DND-41 (cell line): Measurements from ENCODE around the gene R3HCC1L.
"Not testable (repeated sequence)": the region's sequence is repeated elsewhere in the genome, so short reads cannot be mapped to it uniquely, and the experiment has no call there.

ENCODE experiments used
- ATAC-seq: fragments of 200-7000 bp; cut with Tn5 transposase; 3 replicates; pipeline ENCODE4 v1.9.1; 2021; ENCODE audit warnings: low read depth; ENCODE audit not compliant: insufficient read depth
- DNase-seq: peaks from one replicate; pipeline ENCODE4 v3.0.0-alpha.2; 2020
- H2AFZ ChIP-seq: 2 replicates; pipeline ENCODE4 v1.6.0; 2012; ENCODE audit warnings: low read depth, low read length
- H3K27ac ChIP-seq: 2 replicates; pipeline ENCODE4 v1.5.1; 2012; ENCODE audit warnings: low read length, inconsistent platforms
- H3K27me3 ChIP-seq: fragments of 200-600 bp; sonication (generic); 2 replicates; pipeline ENCODE4 v1.6.0; 2012; ENCODE audit warnings: low read length, mild to moderate bottlenecking, inconsistent platforms; ENCODE audit not compliant: insufficient read depth, poor library complexity
- H3K36me3 ChIP-seq: 2 replicates; pipeline ENCODE4 v1.5.1; 2012; ENCODE audit warnings: low read length, inconsistent platforms; ENCODE audit not compliant: insufficient read depth
- H3K4me1 ChIP-seq: 2 replicates; pipeline ENCODE4 v1.5.1; 2012; ENCODE audit warnings: mild to moderate bottlenecking, low read length; ENCODE audit not compliant: insufficient read depth
- H3K4me2 ChIP-seq: 2 replicates; pipeline ENCODE4 v1.6.0; 2012; ENCODE audit warnings: mild to moderate bottlenecking, moderate library complexity, low read length, inconsistent platforms; ENCODE audit not compliant: insufficient read depth
- H3K4me3 ChIP-seq, 2 experiments: fragments of 200-600 bp in 1 of 2; shearing (Covaris generic) in 1 of 2; 2 replicates each; pipeline ENCODE4 v1.5.1; 2012 to 2016; ENCODE audit warnings: inconsistent platforms in 2 of 2, low read length in 2 of 2, mild to moderate bottlenecking in 2 of 2, low read depth in 1 of 2, moderate library complexity in 1 of 2
- H3K79me2 ChIP-seq: 2 replicates; pipeline ENCODE4 v1.6.0; 2012; ENCODE audit warnings: low read length, inconsistent platforms; ENCODE audit not compliant: insufficient read depth
- H3K9ac ChIP-seq: 2 replicates; pipeline ENCODE4 v1.6.0; 2012; ENCODE audit warnings: low read depth, mild to moderate bottlenecking, inconsistent platforms, low read length, moderate library complexity
- H3K9me3 ChIP-seq: 2 replicates; pipeline ENCODE4 v1.5.1; 2012; ENCODE audit warnings: low read length, moderate library complexity, mild to moderate bottlenecking, inconsistent platforms; ENCODE audit not compliant: insufficient read depth, severe bottlenecking
- H4K20me1 ChIP-seq: 2 replicates; pipeline ENCODE4 v1.6.0; 2012; ENCODE audit warnings: low read length; ENCODE audit not compliant: insufficient read depth
- EZH2 ChIP-seq: IDR thresholded peaks from 3 replicates; pipeline ENCODE4 v1.6.1; 2012; ENCODE audit warnings: borderline replicate concordance, low read depth, mild to moderate bottlenecking, moderate library complexity, low read length, inconsistent platforms; ENCODE audit not compliant: severe bottlenecking
- TF ChIP-seq, protein P1 (sequence below): IDR thresholded peaks from 2 replicates; pipeline ENCODE4 v1.5.1; 2012; ENCODE audit warnings: borderline replicate concordance, low read length, moderate library complexity, mild to moderate bottlenecking; ENCODE audit not compliant: poor library complexity, severe bottlenecking; ENCODE audit errors: extremely low read depth

Gene R3HCC1L

DNA sequence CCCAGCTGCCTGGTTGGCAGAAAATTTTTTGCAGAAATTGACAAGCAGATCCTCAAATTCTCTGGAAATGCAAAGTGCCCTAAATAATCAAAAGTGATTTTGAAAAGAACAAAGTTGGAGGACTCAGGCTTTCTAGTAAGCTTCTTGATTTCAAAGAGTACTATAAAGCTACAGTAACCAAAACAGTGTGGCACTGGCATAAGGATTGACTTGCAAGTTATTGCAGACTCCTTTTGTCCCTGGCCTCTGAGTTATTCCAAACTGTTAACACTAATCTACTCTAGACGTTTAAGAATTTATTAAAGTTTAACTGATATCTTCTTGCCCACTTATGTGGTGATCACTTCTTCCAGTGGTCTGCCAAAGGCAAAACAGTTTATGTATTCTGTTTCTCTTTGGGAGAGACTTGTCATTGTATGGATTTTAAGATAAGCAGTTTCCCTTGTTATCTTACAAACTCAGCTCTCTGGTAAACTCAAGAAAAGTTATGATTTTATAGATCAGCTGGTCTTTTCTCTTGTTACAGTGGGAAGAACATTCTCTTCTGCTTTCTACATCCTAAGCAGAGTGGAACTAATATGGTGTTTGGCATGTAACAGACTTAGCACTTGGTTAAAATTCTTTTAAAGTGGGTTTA lies 92.2 kb downstream of the R3HCC1L start:
- H3K27ac ChIP-seq = no peak overlapping the region

DNA sequence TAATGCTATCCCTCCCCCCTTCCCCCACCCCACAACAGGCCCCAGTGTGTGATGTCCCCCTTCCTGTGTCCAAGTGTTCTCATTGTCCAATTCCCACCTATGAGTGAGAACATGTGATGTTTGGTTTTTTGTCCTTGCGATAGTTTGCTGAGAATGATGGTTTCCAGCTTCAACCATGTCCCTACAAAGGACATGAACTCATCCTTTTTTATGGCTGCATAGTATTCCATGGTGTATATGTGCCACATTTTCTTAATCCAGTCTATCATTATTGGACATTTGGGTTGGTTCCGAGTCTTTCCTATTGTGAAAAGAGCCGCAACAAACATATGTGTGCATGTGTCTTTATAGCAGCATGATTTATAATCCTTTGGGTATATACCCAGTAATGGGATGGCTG lies 93.3 kb downstream of the R3HCC1L start:
- H4K20me1 ChIP-seq = peaks cover 11% of the 10 kb centered on the region; the same call in 1 of the 2 replicates
- DNase-seq, H2AFZ ChIP-seq, H3K4me2 ChIP-seq, H3K9ac ChIP-seq, H3K4me1 ChIP-seq, H3K4me3 ChIP-seq, ATAC-seq, H3K27ac ChIP-seq, H3K27me3 ChIP-seq, H3K9me3 ChIP-seq: not testable (repeated sequence)
- peaks cover 11% of the 10 kb centered on the region; the same call in 1 of the 2 replicates for H3K36me3 ChIP-seq
- H3K79me2 ChIP-seq = peaks cover 29% of the 10 kb centered on the region

More for the DNA sequence above, 92.2 kb downstream of the R3HCC1L start:
- ATAC-seq (no peak), DNase-seq (no peak)
- Histone ChIP-seq H3K79me2 (peaks cover 28% of the 10 kb centered on the region), H3K36me3 (peaks cover 7% of the 10 kb centered on the region; the same call in 1 of the 2 replicates), H3K27me3 (no peaks in the 10 kb centered on the region), H3K9ac (no peak overlapping the region), H3K4me3 (no peak overlapping the region), H2AFZ (no peak overlapping the region), H3K4me2 (no peak overlapping the region), H3K9me3 (peaks cover 3% of the 10 kb centered on the region), H3K4me1 (no peaks in the 10 kb centered on the region), H4K20me1 (peaks cover 11% of the 10 kb centered on the region; the same call in 1 of the 2 replicates)
- TF ChIP-seq, protein P1, sequence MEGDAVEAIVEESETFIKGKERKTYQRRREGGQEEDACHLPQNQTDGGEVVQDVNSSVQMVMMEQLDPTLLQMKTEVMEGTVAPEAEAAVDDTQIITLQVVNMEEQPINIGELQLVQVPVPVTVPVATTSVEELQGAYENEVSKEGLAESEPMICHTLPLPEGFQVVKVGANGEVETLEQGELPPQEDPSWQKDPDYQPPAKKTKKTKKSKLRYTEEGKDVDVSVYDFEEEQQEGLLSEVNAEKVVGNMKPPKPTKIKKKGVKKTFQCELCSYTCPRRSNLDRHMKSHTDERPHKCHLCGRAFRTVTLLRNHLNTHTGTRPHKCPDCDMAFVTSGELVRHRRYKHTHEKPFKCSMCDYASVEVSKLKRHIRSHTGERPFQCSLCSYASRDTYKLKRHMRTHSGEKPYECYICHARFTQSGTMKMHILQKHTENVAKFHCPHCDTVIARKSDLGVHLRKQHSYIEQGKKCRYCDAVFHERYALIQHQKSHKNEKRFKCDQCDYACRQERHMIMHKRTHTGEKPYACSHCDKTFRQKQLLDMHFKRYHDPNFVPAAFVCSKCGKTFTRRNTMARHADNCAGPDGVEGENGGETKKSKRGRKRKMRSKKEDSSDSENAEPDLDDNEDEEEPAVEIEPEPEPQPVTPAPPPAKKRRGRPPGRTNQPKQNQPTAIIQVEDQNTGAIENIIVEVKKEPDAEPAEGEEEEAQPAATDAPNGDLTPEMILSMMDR = no peak
- TF ChIP-seq EZH2 = no peak

- not testable (repeated sequence) for H3K4me1 ChIP-seq, H3K27me3 ChIP-seq, H3K9me3 ChIP-seq, H3K27ac ChIP-seq, H2AFZ ChIP-seq, DNase-seq, ATAC-seq, H3K4me2 ChIP-seq, H3K9ac ChIP-seq, H3K4me3 ChIP-seq
- Histone ChIP-seq H4K20me1 (peaks cover 11% of the 10 kb centered on the region; the same call in 1 of the 2 replicates), H3K36me3 (peaks cover 11% of the 10 kb centered on the region; the same call in 1 of the 2 replicates), H3K79me2 (peaks cover 29% of the 10 kb centered on the region)
Measured at GRCh38 chr10:98228266-98228665, 93.8 kb downstream of the R3HCC1L start.

- Histone ChIP-seq H3K4me2 (no peak overlapping the region), H2AFZ (no peak overlapping the region), H3K9me3 (peaks cover under 1% of the 10 kb centered on the region), H4K20me1 (0 out of 2 replicates have a peak, but pooled peaks cover 3% of the 10 kb centered on the region), H3K4me1 (no peaks in the 10 kb centered on the region), H3K79me2 (peaks cover 14% of the 10 kb centered on the region), H3K9ac (no peak overlapping the region), H3K4me3 (no peak overlapping the region), H3K27me3 (no peaks in the 10 kb centered on the region), H3K27ac (no peak overlapping the region), H3K36me3 (peaks cover 33% of the 10 kb centered on the region)
- no peak for TF ChIP-seq EZH2
- TF ChIP-seq, protein P1 = no peak
- DNase-seq (no peak), ATAC-seq (no peak)
Measured at GRCh38 chr10:98231417-98231816, 97.0 kb downstream of the R3HCC1L start.
